Activated CD4-positive, alpha-beta T cell treated with anti-CD3 and anti-CD28 coated beads, Interleukin-2, amount 50 U/mL, for 1 hour (primary cell): ENCODE results near the gene SPTLC3.

Source experiments
- DNase-seq: peaks from one replicate; pipeline ENCODE4 v3.0.0-alpha.2; 2020

The SPTLC3 gene

DNA sequence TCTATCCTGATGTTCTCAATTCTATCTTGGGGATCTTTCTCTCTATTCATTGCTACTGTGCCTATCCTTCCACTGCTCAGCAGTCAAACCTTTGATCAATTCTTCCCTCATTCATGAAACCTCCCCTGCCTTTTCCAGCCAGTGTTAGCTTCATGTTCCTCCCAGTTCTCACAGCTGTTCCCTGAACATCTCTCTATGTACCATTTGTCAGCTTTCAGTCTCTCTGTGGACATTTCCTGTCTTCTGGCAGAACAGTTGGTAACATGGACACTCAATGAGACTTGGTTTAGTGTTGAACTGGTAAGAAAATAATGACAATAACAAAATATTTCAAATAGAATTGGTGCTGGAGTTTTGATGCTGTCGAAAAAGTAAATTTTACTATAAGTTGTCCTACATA is 26.2 kb downstream of the SPTLC3 start:
- DNase-seq, result no peak

DNA sequence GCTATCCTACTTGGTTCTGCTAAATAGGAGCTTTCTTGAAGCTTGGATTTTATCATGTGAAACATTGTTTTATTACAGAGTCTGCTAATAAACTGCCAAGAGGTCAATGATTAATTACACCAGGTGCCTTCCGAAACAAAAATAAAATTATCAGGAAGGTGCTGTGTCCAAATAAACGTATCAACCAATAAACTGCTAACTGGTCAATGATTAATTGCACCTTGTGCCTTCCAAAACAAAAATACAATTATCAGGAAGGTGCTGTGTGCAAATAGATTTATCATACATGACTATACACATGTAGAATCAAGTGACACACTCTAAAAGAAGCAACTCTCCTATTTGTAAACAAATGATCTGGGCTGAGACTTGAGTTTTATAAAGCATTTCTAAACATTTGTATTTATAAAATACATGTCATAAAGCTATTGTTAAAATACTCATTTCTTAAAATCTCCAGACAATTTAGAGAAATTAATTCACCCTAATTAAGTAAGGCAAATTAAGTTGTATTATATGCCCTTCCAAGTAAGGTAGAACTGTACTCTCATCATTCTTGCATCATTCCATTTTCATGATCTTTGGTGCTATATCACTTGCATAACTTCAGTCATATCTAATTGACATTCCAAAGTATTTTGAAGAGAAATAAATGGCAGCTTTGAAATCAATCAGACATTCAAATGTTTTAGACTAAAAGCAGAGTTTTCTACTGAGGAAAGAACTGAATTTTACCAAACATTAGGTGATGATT is 26.8 kb downstream of the SPTLC3 start:
- no peak for DNase-seq

DNA sequence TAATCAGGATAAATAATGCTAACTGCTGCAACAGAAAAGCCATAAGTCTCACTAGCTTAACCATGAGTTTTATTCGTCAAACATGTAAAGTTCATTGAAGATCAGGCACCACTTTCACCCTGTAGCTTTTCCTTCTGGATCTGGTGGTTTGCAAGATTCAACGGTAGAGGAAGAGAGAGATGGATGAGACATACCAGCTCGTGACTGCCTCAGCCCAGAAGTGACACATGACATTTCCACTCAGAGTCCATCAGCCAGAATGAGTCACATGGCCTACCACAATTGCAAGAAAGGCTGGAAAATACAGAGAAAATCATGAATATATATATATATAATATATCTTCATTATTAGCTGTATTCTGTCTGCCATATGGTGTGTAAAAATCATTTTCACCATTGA is 29.0 kb downstream of the SPTLC3 start:
- DNase-seq, result no peak

DNA sequence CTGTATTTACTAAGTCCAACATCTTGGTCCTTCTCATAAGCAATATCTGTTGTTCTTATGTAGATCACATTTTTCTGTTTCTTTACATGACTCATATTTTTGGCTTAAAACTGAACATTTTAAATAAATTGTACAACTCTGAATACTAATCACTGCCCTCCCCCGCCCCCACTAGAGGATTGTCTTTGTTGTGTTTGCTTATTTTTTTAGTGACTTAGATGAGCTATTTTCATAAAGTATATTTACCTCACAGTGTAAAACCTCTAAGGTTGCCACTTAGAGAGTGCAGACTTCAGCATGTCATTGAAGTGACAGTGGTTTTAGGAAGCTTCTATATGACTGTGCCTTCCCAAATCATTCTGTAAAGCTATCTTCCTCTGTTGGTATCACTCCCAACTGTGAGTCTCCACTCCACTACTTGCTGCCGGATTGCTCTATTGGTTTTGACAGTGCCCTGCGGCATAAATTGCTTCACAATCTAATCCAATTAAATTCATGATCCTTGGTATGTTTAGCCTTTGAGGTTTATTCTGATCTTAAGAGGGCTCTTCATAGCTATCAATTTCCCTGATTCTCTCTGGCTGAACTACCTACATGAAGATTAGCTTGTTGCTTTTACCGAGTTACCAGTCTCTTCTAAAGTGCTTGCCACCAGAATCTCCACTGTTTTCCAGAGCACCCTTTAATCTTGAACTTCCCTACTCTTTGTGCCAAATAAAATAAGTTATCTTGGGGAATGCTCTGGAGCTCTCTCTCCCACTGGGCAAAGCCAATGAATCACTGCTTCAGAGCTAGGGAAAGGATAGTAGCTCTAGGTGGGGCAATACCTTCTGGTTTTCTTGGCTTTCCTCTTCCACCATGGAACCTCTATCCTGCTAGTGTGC is 33.0 kb downstream of the SPTLC3 start:
- DNase-seq, result no peak

DNA sequence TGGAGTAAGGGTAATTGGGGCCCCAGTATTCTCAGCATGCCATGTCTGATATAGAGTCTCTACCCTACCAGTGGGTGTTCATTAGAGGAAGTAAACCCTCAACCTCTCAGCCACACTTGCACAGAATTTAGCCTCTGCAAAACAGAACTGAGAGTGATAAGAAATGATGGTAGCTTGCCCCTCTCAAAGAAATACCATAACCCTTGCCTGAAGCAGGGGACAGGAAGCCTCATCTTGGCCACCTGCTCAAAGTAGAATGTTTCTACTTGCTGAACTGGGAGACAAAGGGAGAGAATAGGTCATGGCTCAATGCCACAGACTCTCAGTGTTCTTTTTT is 33.7 kb downstream of the SPTLC3 start:
- DNase-seq, result no peak

DNA sequence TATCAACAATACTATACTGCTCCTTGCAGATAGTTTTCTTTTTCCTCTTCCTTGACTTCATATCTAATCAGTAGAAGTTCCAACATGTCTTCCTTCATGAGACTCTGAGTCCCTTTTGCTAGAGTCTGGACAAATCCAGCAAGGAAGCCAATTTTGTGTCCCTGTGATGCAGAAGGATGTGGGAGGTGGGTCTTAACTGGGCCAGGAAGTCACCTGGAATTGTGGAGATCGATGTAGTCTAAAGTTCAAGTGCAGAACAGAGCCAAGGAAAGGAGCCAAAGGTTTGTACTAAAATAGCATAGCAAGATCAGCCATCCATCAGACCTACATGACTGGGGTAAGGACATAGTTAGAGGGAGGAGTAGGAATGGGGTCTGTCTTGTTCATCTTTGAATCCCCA is 37.6 kb downstream of the SPTLC3 start:
- no peak for DNase-seq

DNA sequence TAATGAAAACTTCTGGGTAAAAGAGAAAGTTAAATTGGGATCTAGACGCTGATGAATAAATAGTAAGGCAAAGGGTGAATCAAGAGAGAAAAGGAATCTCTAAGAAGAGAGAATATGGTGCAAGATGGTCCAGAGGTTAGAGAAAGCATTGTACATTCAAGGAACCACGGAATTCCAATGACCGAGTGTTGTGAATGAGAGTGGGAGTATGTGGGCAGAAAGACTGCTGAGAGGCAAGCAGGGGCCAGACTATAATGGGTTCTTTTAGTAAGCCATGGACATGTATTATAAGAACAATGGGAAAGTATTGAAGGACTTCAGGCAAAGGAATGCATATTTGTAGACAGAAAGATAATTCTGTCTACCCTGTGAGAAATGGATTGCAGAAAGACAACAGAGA is 45.2 kb downstream of the SPTLC3 start:
- DNase-seq, result no peak

DNA sequence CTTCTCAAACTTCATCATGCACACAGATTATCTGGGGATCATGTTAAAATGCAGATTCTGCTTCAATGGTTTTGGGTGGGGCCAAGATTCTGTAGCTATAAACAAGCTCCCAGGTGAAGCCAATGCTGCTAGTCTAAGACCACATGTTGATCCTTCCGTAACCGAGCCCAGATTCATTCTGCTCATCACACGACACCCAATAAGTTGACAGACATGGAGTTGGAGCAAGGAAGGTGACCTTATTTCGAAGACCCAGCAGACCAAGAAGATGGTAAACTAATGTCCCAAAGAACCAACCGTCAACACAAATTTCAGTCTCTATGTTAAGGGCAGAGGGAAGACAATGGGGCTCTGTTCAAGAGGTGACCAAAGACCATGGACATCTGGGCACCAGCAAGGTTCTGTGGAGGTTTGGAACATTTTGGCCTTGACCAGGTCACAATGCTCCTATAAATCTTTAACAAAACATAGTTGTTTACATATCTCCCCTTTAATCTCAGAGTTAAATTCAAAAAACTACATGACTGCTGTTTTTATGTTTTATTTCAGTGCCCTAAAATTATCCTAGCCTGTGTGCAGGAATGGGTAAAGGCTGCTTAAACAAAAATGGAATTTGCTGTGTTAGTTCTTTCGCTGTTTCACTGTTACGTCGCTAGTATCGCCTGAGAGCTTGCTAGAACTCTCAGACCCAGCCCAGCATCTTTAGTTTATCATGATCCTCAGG is 50.1 kb downstream of the SPTLC3 start:
- DNase-seq, result no peak

DNA sequence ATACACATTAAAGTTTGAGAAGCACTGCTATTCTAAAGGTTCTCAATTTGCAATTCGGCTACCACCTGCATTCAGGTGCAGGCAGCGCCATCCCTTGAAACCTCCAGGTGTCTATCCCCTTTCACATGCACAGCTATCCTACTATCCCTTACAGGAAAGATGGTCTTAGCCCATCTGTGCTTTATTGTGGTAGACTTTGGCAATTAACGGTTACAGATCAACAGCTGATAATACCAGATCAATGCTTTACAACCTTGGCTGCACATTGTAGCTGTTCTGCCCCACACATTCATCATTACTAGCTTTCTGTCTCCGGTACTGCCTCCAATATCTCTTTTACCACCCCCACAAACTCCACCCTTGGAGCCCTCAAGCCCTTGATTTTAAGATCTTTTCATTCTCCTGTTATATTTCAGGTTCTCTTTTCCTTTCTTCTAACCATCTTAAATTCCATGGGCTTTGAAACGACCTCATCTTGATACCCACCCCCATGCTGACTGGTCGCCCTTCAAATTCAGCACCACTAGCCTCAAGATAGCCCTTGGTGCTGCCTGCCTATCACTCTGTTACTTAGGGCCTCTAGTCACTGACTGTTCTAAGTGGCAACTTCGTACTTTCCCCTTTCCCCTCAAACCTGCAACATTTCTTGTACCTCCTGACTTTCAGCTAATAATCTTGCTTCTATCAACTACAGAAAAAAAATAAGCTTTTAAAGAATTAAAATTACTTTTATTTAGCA is 50.8 kb downstream of the SPTLC3 start:
- DNase-seq, result no peak

DNA sequence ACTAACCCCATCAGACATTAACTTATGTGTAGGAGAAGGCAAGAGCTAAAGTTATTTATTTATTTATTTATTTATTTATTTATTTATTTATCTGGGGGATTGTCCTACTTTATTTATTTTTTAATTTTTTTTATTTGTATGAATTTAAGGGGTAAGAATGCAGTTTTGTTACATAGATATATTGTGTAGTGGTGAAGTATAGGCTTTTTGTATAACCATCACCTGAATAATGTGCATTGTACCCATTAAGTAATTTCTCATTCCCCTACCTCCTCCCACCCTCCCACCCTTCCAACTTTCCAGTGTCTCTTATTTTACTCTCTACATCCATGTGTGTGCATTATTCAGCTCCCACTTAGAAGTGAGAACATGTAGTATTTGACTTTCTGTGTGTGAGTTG is 51.6 kb downstream of the SPTLC3 start:
- no peak for DNase-seq

DNA sequence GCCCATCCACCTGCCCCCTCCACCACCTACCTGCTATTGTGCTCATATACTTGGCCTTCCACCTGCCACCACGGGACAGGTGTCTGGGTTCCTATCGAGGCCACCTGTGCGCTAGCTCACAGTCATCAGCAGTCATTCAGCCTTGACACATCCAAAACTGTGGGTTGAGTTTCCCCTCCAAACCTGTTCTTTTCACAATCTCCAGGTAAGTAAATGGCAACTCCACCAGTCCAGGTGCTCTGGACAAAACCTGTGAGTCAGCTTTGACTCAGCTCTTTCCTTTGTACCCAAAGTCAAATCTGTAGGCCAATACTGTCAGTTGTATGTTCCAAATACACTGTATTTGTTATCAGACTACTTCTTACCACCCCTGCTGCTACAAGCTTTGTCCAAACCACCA is 52.6 kb downstream of the SPTLC3 start:
- no peak for DNase-seq

DNA sequence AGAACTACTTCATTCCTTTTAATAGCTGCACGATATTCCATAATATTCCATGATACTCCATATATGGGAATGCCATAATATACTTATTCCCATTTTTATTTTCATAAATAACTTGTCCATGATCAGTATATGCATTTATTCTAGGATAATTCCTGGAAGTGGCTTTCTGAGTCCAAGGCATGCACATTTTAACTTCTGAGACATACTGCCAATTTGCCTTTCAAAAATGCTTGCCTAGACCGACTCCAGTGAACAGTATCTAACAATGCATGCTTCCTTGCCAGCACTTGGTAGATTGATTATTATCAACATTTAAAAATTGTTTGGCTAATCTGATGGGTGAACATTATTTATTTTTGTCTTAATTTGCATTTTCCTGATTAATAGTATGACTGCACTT is 54.0 kb downstream of the SPTLC3 start:
- no peak for DNase-seq

DNA sequence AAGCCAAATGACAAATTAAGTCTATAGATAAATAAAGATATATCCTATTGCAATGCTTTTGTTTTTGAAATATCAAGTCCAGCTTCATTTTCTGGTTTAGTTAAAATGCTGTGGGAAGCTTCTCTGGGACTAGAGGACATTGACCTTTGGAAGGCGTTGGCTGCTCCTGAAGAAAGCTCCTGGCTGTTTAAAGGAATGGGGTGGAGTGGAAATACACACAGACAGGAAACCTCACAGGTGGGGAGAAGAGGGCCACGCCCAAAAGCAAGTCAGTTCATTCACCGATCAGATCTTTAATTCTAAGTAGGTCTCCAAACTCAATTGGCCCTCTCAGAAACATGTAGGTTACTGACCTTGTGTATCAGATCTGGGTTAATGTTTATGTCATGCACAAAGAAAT is 59.6 kb downstream of the SPTLC3 start:
- DNase-seq, result no peak

DNA sequence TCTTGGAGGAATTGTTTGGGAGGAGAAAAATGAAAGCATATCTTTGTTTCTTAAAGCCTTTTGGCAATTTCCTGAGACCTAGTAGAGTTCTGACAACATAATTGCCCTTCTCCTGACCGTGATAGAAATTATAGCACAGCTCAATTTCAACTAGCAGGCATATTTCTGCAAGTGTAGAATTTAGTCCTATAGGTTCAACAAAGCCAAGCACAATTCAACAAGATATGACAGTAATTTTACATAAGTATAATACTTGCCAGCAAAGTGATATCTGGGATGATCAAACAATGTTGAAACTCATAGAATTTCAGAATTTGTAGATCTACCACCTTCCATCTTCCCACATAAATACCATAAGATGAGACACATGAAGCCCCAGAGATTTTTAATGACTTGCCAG is 73.1 kb downstream of the SPTLC3 start:
- no peak for DNase-seq

DNA sequence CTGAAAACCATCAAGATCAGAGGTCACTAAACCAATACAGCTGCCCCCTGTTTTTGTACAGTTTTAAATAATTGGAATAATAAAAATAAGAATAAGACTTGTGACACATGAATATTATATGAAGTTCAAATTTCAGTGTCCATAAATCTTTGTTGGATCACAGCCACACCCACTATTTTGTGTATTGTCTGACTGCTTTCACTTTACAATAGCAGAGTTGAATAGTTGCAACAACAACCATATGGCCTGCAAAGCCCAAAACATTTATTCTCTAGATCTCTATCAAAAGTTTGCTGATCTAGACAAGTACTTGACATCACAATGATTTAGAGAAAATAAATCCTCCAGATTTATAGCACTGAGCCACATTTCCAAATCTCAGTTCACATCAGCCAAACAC is 73.6 kb downstream of the SPTLC3 start:
- no peak for DNase-seq

DNA sequence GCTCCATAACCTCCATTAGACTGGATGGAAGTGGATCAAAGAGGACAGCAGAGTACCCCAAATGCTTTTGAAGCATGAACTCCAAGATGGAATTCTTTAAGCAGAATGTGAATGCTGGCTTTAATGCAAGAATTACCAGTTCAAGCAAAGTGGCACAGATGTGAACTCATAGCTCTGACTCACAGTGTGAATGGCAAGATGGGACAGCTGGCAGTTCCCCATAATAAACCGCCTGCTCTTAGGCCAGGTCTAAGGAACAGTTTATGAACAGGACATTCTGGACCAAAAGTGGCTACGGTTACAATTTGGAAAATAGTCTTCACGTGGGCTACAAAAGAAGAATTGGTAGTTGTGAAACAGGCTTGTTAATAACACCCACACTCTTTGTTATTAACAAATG is 76.5 kb downstream of the SPTLC3 start:
- DNase-seq, result no peak

DNA sequence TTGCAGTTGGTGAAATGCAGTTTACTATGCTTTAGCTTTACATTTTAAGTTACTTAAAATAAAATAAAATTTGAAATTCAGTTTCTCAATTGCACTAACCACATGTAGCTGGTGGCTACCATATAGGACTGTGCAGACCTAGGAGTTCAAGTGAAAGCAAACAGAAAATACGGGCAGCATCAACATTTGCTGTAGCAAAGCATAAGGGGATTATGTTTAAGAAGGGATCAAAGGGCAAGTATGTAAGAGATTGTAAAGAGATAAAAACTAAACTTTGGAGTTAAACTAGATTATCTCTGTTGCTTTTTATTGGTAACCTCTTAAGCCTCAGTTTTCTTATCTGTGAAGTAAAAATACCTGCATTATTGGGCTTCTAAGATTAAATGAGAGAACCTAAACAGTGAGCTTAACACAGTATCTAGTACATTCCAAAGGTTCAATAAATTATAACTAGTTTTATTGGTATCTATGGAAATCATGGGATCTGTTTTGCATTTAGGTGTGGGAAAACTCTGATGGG is 81.2 kb downstream of the SPTLC3 start:
- DNase-seq, result no peak

DNA sequence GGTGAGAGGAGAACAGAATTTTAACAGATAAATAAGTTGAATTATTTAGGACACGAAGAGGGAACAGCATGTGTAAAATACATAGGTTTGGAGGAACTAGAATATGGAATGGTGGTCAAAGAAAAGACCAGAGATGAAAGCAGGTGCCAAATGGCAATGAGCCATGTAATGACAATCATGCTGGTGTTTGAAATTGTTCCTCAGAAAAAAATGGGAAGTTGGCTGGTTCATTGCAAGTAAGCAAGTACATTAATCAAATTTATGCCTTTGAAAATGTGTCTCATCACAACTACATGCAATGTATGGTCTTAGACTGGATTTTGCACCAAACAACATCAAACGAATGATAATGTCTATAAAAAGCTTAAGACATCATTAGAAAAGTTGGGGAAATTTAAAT is 83.3 kb downstream of the SPTLC3 start:
- no peak for DNase-seq

DNA sequence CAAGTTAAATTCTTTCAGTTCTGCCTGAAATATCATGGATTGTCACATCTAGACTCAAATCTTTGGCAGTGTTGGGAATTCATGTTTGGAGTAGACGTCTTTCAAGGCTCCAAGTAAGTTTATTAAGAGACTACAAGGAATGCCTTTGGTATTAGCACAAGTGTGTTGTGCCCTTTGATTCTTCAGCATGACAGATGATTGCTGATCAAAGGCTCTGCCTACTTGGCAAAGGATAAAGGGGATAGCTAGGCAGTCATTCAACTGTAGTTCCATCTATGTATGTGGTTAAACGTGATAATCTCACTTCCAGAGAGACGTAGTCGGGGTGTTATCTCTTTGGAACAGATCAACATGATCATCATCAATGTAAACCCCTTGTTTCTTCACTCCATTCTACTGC is 86.2 kb downstream of the SPTLC3 start:
- no peak for DNase-seq

DNA sequence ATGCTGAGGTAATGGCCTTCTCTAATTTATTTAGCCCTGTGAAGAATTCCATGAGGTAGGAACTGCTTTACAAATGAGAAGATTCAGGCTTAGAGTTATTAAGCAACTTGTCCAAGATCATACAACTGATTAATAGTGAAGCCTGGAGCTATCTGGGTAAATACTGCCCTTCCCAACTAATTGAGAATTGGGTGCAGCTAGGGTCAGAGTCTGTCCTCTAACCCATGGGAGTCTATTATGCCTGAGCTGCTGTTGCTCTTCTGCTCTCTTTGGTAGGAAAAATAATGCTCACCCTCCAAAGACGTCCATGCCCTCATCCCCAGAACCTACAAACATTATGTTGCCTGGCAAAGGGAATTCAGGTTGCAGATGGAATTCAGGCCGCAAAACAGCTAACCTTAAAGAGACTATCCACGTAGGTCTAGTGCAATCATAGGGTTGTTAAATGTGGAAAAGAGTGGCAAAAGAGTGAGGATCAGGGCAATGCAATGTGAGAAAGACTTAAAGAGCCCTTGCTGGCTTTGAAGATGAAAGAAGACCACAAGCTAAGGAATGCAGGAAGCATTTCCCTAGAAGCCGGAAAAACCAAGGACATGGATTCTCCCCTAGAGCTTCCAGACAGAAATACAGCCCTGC is 90.1 kb downstream of the SPTLC3 start:
- DNase-seq, result no peak

DNA sequence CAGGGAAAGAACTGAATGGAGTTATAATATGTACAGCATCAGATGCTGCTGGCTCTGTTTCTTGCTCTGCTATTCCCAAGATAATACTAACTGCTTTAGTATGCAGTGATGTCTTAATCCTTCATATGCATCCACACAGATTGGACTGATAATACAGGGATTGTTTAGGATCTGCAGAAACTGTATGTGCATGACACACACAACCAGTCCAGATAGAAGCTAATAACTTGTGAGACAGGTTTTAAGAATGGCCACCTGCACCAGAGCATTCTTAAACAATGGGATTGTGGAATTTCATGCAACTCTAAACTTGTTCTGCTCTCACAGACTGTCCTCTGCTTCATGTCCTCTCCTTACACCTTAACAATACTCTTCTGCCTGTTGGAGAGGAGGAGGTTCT is 90.9 kb downstream of the SPTLC3 start:
- DNase-seq, result no peak

DNA sequence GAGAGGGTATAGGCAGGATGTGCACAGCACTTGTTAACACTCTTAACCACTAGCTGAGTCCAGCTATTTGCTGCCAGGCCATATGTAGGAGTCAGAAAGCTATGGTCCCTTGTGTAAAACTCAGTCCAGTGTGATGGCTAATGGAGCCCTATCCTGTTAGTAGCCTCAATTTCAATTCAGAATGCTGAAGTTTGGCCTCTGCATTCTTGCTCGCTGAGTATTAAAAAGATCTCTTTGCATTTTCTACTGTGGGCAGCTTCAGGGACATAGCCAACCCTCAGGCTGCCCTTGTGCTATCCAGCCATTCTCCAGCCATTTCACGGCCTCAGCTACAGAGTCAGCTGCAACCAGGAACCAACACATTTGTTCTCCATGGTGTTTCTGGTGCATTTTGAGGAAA is 92.5 kb downstream of the SPTLC3 start:
- DNase-seq, result no peak

DNA sequence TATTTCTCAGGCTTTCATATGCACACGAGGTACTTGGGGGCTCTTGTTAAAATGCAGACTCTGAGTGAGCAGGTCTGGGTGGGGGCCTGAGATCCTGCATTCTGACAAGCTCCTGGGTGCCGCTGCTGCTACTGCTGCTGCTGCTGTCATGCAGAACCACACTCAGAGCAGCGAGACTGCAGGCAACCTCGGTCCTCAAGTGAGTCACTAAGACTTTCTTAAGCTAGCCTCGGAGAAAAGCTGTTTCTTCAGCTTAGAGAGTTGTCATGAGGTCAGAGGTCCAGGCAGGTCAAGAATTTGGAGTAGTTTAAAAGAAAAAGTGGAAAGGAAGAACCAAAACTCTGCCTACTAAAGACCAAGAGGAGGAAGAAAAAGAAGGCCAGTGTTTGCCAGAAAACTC is 92.9 kb downstream of the SPTLC3 start:
- DNase-seq, result no peak
